Motor neuron (in vitro differentiated cells): ENCODE measurements around the gene ZNF69. TPM values are rescaled to one million over a fixed set of nuclear protein-coding genes. Genes with fewer than 3 reads are reported as not detected.
"Not testable (repeated sequence)": the region's sequence is repeated elsewhere in the genome, so short reads cannot be mapped to it uniquely, and the experiment has no call there.

Experiments used
- ATAC-seq, 8 experiments: fragments of 200-7000 bp; cut with Tn5 transposase; replicated peaks in 6 of 8; 2 replicates each; pipeline ENCODE4 v1.8.0; 2021; ENCODE audit warnings: mild to moderate bottlenecking in 8 of 8, moderate library complexity in 8 of 8
- H3K27ac ChIP-seq, 2 donors: fragments of 250-450 bp; sonication (Bioruptor Pico); 2 replicates each; pipeline ENCODE4 v1.9.0; 2021; ENCODE audit warnings: antibody characterized with exemption in 2 of 2, mild to moderate bottlenecking in 2 of 2, moderate library complexity in 1 of 2
- H3K4me1 ChIP-seq, 2 donors: fragments of 250-450 bp; sonication (Bioruptor Pico); replicated peaks in 1 of 2; 2 replicates each; pipeline ENCODE4 v1.6.1; 2021; ENCODE audit warnings: antibody characterized with exemption in 2 of 2, mild to moderate bottlenecking in 2 of 2, moderate library complexity in 1 of 2
- H3K4me3 ChIP-seq, 5 donors: fragments of 250-450 bp; sonication (Bioruptor Pico); 2 replicates each; pipeline ENCODE4 v1.9.0; 2021; ENCODE audit warnings: antibody characterized with exemption in 5 of 5, mild to moderate bottlenecking in 5 of 5, moderate library complexity in 4 of 5
- WGBS, 10 experiments: fragments of 450-650 bp; shearing (Covaris generic); methylation state at CpG; one replicate each; pipeline ENCODE4 v1.0.0; 2022; 5-methylcytosine and 5-hydroxymethylcytosine counted together
- in situ Hi-C, 9 experiments: fragments of 400-800 bp; cut with MboI; loops; one replicate each; pipeline ENCODE4 v1.15.0; 2021; ENCODE audit warnings: low sequenced_read_pairs in 9 of 9, low pct_unique_long_range_greater_than_20kb in 2 of 9; ENCODE audit not compliant: unreplicated experiment in 9 of 9
- total RNA-seq, 8 experiments: library from RNA; unstranded; fragments of 300-600 nt; gene quantifications; 2 replicates each; pipeline versions ENCODE4 v1.2.3 to v1.2.4, GENCODE V29; 2022

Gene ZNF69
- total RNA-seq, 8 experiments from 2014 or later = 2.3 to 13.7 (median 8.5) TPM

DNA sequence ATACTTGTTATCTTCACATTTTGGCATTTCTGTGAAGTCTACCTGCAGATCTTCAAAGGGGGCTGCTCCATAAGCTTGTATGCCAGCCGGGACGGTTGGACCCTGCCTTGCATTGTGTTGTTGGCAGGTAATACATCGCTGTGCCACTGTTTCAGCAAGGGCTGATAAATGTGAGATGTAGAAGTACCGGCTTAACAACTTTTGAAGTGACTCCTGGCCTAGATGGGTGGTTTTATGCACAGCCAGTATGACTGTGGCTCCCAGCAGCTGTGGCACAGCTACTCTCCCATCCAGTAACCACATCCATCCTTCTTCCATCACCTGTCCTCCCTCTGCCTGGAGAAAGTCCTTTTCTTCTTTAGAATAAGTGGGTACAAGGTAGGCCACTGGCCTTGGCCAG is 57.1 kb downstream of the ZNF69 start:
- in situ Hi-C loops = no loop called here
- ATAC-seq = no peak
- WGBS, 10 experiments = 80 to 100% (median 93%) methylated on average over 1 to 4 of the region's 4 CpGs; no CpG with 5 or more reads in 7 of the 10 experiments
- H3K4me1 ChIP-seq = no peaks in the 10 kb centered on the region
- H3K27ac ChIP-seq = no peak overlapping the region
- H3K4me3 ChIP-seq = no peak overlapping the region

DNA sequence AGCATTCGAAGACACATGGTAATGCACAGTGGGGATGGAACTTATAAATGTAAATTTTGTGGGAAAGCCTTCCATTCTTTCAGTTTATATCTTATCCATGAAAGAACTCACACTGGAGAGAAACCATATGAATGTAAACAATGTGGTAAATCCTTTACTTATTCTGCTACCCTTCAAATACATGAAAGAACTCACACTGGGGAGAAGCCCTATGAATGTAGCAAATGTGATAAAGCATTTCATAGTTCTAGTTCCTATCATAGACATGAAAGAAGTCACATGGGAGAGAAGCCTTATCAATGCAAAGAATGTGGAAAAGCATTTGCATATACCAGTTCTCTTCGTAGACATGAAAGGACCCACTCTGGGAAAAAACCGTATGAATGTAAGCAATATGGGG is 61.1 kb downstream of the ZNF69 start:
- 82 to 100% (median 95%) methylated on average over 2 to 3 of the region's 3 CpGs for WGBS, 10 experiments
- H3K27ac ChIP-seq = no peak overlapping the region
- in situ Hi-C loops = no loop called here
- no peaks in the 10 kb centered on the region for H3K4me1 ChIP-seq
- ATAC-seq = no peak
- H3K4me3 ChIP-seq = no peak overlapping the region

DNA sequence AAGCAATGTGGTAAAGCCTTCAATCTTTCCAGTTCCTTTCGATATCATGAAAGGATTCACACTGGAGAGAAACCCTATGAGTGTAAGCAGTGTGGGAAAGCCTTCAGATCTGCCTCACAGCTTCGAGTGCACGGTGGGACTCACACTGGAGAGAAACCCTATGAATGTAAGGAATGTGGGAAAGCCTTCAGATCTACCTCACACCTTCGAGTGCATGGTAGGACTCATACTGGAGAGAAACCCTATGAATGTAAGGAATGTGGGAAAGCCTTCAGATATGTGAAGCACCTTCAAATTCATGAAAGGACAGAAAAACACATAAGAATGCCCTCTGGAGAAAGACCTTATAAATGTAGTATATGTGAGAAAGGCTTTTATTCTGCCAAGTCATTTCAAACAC is 61.6 kb downstream of the ZNF69 start:
- no peak for ATAC-seq
- Histone ChIP-seq H3K27ac (no peak overlapping the region), H3K4me1 (no peaks in the 10 kb centered on the region), H3K4me3 (no peak overlapping the region)
- in situ Hi-C loops = no loop called here
- WGBS, 10 experiments = 83 to 100% (median 95%) methylated on average over 2 to 4 of the region's 4 CpGs; no CpG with 5 or more reads in 1 of the 10 experiments

DNA sequence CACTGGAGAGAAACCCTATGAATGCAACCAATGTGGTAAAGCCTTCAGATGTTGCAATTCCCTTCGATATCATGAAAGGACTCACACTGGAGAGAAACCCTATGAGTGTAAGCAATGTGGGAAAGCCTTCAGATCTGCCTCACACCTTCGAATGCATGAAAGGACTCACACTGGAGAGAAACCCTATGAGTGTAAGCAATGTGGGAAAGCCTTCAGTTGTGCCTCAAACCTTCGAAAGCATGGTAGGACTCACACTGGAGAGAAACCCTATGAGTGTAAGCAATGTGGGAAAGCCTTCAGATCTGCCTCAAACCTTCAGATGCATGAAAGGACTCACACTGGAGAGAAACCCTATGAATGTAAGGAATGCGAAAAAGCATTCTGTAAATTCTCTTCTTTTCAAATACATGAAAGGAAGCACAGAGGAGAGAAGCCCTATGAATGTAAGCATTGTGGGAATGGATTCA is 62.1 kb downstream of the ZNF69 start:
- H3K4me1 ChIP-seq, in situ Hi-C loops, H3K27ac ChIP-seq, ATAC-seq, H3K4me3 ChIP-seq: not testable (repeated sequence)
- WGBS, 10 experiments = 83 to 100% (median 97%) methylated on average over 2 to 4 of the region's 4 CpGs; no CpG with 5 or more reads in 1 of the 10 experiments

DNA sequence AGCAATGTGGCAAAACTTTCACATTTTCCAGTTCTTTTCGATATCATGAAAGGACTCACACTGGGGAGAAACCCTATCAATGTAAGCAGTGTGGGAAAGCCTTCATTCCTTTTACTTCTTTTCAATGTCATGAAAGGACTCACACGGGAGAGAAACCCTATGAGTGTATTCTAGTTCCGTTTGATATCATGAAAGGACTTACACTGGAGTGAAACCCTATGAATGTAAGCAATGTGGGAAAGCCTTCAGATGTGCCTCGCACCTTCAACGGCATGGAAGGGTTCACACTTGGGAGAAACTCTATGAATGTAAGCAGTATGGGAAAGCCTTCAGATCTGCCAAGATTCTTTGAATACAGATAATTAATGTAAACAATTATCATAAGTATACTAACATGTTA is 62.7 kb downstream of the ZNF69 start:
- in situ Hi-C loops = no loop called here
- no peak overlapping the region for H3K27ac ChIP-seq
- H3K4me3 ChIP-seq = no peak overlapping the region
- WGBS, 10 experiments = 86 to 100% (median 95%) methylated on average over 1 to 5 of the region's 5 CpGs; no CpG with 5 or more reads in 1 of the 10 experiments
- no peaks in the 10 kb centered on the region for H3K4me1 ChIP-seq
- ATAC-seq = no peak

Other genes with a start within 250 kb of the ZNF69 start
- gene ZNF823, start 148.8 kb upstream of the ZNF69 start, total RNA-seq = 10 to 100 TPM in 2 of 8 experiments, 1 to 10 TPM in 6; 4.7 to 13.8 (median 8.2) TPM
- 10 to 100 TPM in 5 of 8 experiments, 1 to 10 TPM in 3; 3.8 to 80.3 (median 21.5) TPM for gene ZNF441, start 120.8 kb upstream of the ZNF69 start, total RNA-seq
- gene ZNF491, start 89.3 kb upstream of the ZNF69 start, total RNA-seq = 1 to 10 TPM in 6 of 8 experiments, under 1 TPM in 2; 0.87 to 8.6 (median 5.7) TPM
- gene ZNF440, start 73.5 kb upstream of the ZNF69 start, total RNA-seq = 10 to 100 TPM in 7 of 8 experiments, 1 to 10 TPM in 1; 7.2 to 20.1 (median 15.9) TPM
- 10 to 100 TPM in 4 of 8 experiments, 1 to 10 TPM in 4; 1.7 to 19.2 (median 11.0) TPM for gene ZNF439, start 39.1 kb upstream of the ZNF69 start, total RNA-seq
- gene ZNF700, start 37.3 kb downstream of the ZNF69 start, total RNA-seq = 10 to 100 TPM in 7 of 8 experiments, 1 to 10 TPM in 1; 4.3 to 22.7 (median 15.2) TPM
- 1 to 10 TPM in 7 of 8 experiments, under 1 TPM in 1; 0.99 to 9.6 (median 6.7) TPM for gene ZNF763, start 77.3 kb downstream of the ZNF69 start, total RNA-seq
- 10 to 100 TPM in 5 of 8 experiments, 1 to 10 TPM in 3; 2.1 to 33.8 (median 20.0) TPM for gene ZNF433, start 147.9 kb downstream of the ZNF69 start, total RNA-seq
- gene ZNF878, start 165.2 kb downstream of the ZNF69 start, total RNA-seq = 1 to 10 TPM in 5 of 8 experiments, under 1 TPM in 1, not detected in 2; 0.36 to 3.0 (median 1.3) TPM
- gene ZNF844, start 176.9 kb downstream of the ZNF69 start, total RNA-seq = 10 to 100 TPM in 5 of 8 experiments, 1 to 10 TPM in 2, under 1 TPM in 1; 0.22 to 25.3 (median 14.8) TPM